ENCODE data around the gene SLIT1. TPM values are rescaled to one million over a fixed set of nuclear protein-coding genes. Genes with fewer than 3 reads are reported as not detected.

Gene SLIT1
- total and polyA plus RNA-seq, 2 of the 8 experiments (the other 6 are each of a cell fraction or from before 2014, with no cell fraction given), result 0.70 to 0.88 TPM

DNA sequence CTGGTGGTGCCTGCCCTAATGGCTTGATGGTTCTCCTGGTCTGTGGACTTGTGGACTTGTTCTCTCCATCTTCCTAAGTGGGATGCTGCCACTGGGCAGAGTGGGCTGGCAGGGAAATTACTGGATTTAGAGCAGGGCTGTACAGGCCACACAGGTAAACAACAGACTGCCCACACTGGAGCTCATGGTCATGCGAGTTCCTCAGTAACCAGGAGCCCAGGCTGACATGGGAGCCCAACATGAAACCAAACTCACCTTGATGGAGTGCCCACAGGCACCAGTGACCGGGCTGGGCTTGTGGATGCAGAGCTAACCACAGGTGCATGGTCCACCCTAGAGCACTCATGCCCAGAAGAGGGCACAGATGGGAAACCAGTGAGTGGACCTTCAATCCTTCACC lies 116.7 kb downstream of the SLIT1 start (continued):
- TF ChIP-seq SP4 (IDR thresholded peaks at IDR 0.05; ENCODE audit: low read length) (no peak), JUN (IDR thresholded peaks at IDR 0.05; ENCODE audit: low read depth, low read length) (no peak), RXRA (IDR thresholded peaks at IDR 0.05; ENCODE audit: insufficient read depth, low read depth, low read length) (no peak), JUND (IDR thresholded peaks at IDR 0.05; ENCODE audit: low read length) (no peak), RFX5 (IDR thresholded peaks at IDR 0.05; ENCODE audit: borderline replicate concordance, low read depth, low read length) (no peak)

Measured in H1 (cell line).